SK-N-SH (cell line): Measurements from ENCODE around the gene MARCKSL1. TPM values are rescaled to one million over a fixed set of nuclear protein-coding genes. Genes with fewer than 3 reads are reported as not detected.
A peak's percentile ranks its signal among the peaks of the same experiment; 100 is the strongest.

ENCODE experiments used
- CTCF ChIA-PET: fragments of 300-600, 350-600 bp; formaldehyde crosslinking; extraction: SDS; loops from one replicate; lab custom pipeline; 2021; lab: Yijun Ruan, JAX
- POLR2A ChIA-PET: fragments of 350-600 bp; sonication (Branson Sonifier 250); formaldehyde crosslinking; extraction: SDS; loops from one replicate; lab custom pipeline; 2020; ENCODE audit warnings: antibody characterized with exemption, inconsistent platforms; lab: Yijun Ruan, JAX
- DNase-seq: peaks from one replicate; pipeline ENCODE4 v3.0.0; 2012
- H2AFZ ChIP-seq: fragments of 200-600 bp; sonication (generic); 2 replicates; pipeline ENCODE4 v1.8.1; 2016; ENCODE audit warnings: antibody characterized with exemption, mild to moderate bottlenecking, low read depth
- H3F3A ChIP-seq: fragments of 200-600 bp; sonication (generic); replicated peaks from 2 replicates; pipeline ENCODE3; 2016; ENCODE audit warnings: antibody characterized with exemption, mild to moderate bottlenecking; ENCODE audit not compliant: insufficient read depth
- H3K27ac ChIP-seq, 2 experiments: fragments of 200-500 bp in 1 of 2; fragments of 200-600 bp in 1 of 2; sonication (Bioruptor generic) in 1 of 2; sonication (generic), shearing (Covaris generic) in 1 of 2; 2 replicates each; pipeline versions ENCODE4 v1.5.1 to v1.6.1; 2014 to 2016; ENCODE audit warnings: low read depth in 2 of 2, inconsistent platforms in 1 of 2, low read length in 1 of 2, mild to moderate bottlenecking in 1 of 2, mixed read lengths in 1 of 2
- H3K27me3 ChIP-seq: fragments of 200-600 bp; sonication (generic), shearing (Covaris generic); 2 replicates; pipeline ENCODE4 v1.6.1; 2016; ENCODE audit warnings: mixed run types; ENCODE audit not compliant: insufficient read depth
- H3K36me3 ChIP-seq, 2 experiments: fragments of 200-500 bp in 1 of 2; fragments of 200-600 bp in 1 of 2; sonication (Bioruptor generic) in 1 of 2; sonication (generic) in 1 of 2; replicated peaks in 1 of 2; 2 replicates each; pipeline versions ENCODE3 to v1.5.1; 2014 to 2016; ENCODE audit warnings: low read length in 1 of 2, mild to moderate bottlenecking in 1 of 2; ENCODE audit not compliant: insufficient read depth in 2 of 2, control insufficient read depth in 1 of 2
- H3K4me1 ChIP-seq, 2 experiments: fragments of 200-500 bp in 1 of 2; fragments of 200-600 bp in 1 of 2; sonication (Bioruptor generic) in 1 of 2; sonication (generic), shearing (Covaris generic) in 1 of 2; 2 replicates each; pipeline versions ENCODE4 v1.5.1 to v1.6.1; 2014 to 2016; ENCODE audit warnings: low read depth in 1 of 2, low read length in 1 of 2, mixed run types in 1 of 2; ENCODE audit not compliant: insufficient read depth in 2 of 2, control insufficient read depth in 1 of 2
- H3K4me2 ChIP-seq: fragments of 200-600 bp; sonication (generic), shearing (Covaris generic); 2 replicates; pipeline ENCODE4 v1.6.1; 2017; ENCODE audit warnings: mixed run types
- H3K4me3 ChIP-seq, 2 experiments: fragments of 200-500 bp in 1 of 2; fragments of 200-600 bp in 1 of 2; sonication (Bioruptor generic) in 1 of 2; sonication (generic), shearing (Covaris generic) in 1 of 2; 2 replicates each; pipeline versions ENCODE4 v1.5.1 to v1.8.1; 2014 to 2016; ENCODE audit warnings: low read depth in 2 of 2, inconsistent platforms in 1 of 2, low read length in 1 of 2, mild to moderate bottlenecking in 1 of 2, mixed read lengths in 1 of 2, moderate library complexity in 1 of 2
- H3K79me2 ChIP-seq: fragments of 200-600 bp; sonication (generic); 2 replicates; pipeline ENCODE4 v1.8.1; 2017; ENCODE audit warnings: mild to moderate bottlenecking; ENCODE audit not compliant: insufficient read depth
- H3K9ac ChIP-seq: fragments of 200-600 bp; sonication (generic); 2 replicates; pipeline ENCODE4 v1.6.1; 2017; ENCODE audit warnings: mixed run types
- H3K9me2 ChIP-seq: fragments of 200-600 bp; sonication (generic); 2 replicates; pipeline ENCODE4 v1.6.1; 2017; ENCODE audit warnings: mixed run types
- H3K9me3 ChIP-seq: fragments of 200-600 bp; sonication (generic); 2 replicates; pipeline ENCODE4 v1.6.1; 2017; ENCODE audit warnings: mixed run types, mild to moderate bottlenecking, moderate library complexity
- H4K20me1 ChIP-seq: fragments of 200-600 bp; sonication (generic); 2 replicates; pipeline ENCODE4 v1.6.1; 2017; ENCODE audit warnings: mild to moderate bottlenecking, mixed run types; ENCODE audit not compliant: insufficient read depth
- CHD2 ChIP-seq: fragments of 150-350 bp; IDR thresholded peaks from 2 replicates; pipeline ENCODE4 v1.6.1; 2018; ENCODE audit warnings: low read length; ENCODE audit not compliant: partially characterized antibody
- CTCF ChIP-seq: fragments of 200-600 bp; sonication (generic); IDR thresholded peaks from 2 replicates; pipeline ENCODE4 v1.6.1; 2017; ENCODE audit warnings: antibody characterized with exemption, mild to moderate bottlenecking, moderate library complexity
- ELF1 ChIP-seq: IDR thresholded peaks from 2 replicates; pipeline ENCODE4 v1.4.0; 2012
- EP300 ChIP-seq, 2 experiments: IDR thresholded peaks; 2 replicates each; pipeline versions ENCODE4 v1.4.0 to v1.6.1; 2012; ENCODE audit warnings: borderline replicate concordance in 1 of 2, low read depth in 1 of 2, low read length in 1 of 2
- FOSL2 ChIP-seq: IDR thresholded peaks from 2 replicates; pipeline ENCODE4 v1.4.0; 2012; ENCODE audit warnings: low read depth, mild to moderate bottlenecking, moderate library complexity, borderline replicate concordance
- FOXJ3 ChIP-seq: sonication (generic); formaldehyde crosslinking; IDR thresholded peaks from 2 replicates; pipeline ENCODE4 v1.5.1; 2020; ENCODE audit warnings: mild to moderate bottlenecking, missing genetic modification reagents
- GATA2 ChIP-seq: sonication (generic); formaldehyde crosslinking; IDR thresholded peaks from 2 replicates; pipeline ENCODE4 v1.5.0; 2020; ENCODE audit warnings: mild to moderate bottlenecking, missing genetic modification reagents
- JUND ChIP-seq: IDR thresholded peaks from 2 replicates; pipeline ENCODE4 v1.4.0; 2012
- MEF2A ChIP-seq: IDR thresholded peaks from 2 replicates; pipeline ENCODE4 v1.4.0; 2012; ENCODE audit warnings: low read depth, borderline replicate concordance
- MXI1 ChIP-seq: IDR thresholded peaks from 2 replicates; pipeline ENCODE4 v1.6.1; 2012; ENCODE audit warnings: mild to moderate bottlenecking, low read depth, low read length, improper control_type of control experiment
- RXRA ChIP-seq: IDR thresholded peaks from 2 replicates; pipeline ENCODE4 v1.4.0; 2012; ENCODE audit warnings: low read depth, mild to moderate bottlenecking, borderline replicate concordance
- SIN3A ChIP-seq: IDR thresholded peaks from 2 replicates; pipeline ENCODE4 v1.6.1; 2012; ENCODE audit warnings: low read depth, mild to moderate bottlenecking, low read length, moderate library complexity, borderline replicate concordance
- SMC3 ChIP-seq: IDR thresholded peaks from 2 replicates; pipeline ENCODE4 v1.6.1; 2012; ENCODE audit warnings: low read depth, low read length, improper control_type of control experiment
- TEAD4 ChIP-seq: IDR thresholded peaks from 2 replicates; pipeline ENCODE4 v1.4.0; 2012; ENCODE audit warnings: mild to moderate bottlenecking, borderline replicate concordance; ENCODE audit not compliant: insufficient read depth
- WGBS: methylation state at CpG from one replicate; pipeline ENCODE4 v1.1.6; 2017; ENCODE audit warnings: low lambda C conversion rate; 5-methylcytosine and 5-hydroxymethylcytosine counted together
- polyA plus RNA-seq, 3 experiments: library from polyadenylated mRNA; depleted of rRNA; stranded (reverse); fragments of >200 nt; gene quantifications; 2 replicates each; pipeline ENCODE4 v1.2.3, GENCODE V29; 2012
- TF ChIP-seq, protein P1 (sequence below): IDR thresholded peaks from 2 replicates; pipeline ENCODE4; 2012
- TF ChIP-seq, protein P2 (sequence below): IDR thresholded peaks from 2 replicates; pipeline ENCODE4 v1.4.0; 2012; ENCODE audit warnings: low read depth, borderline replicate concordance
- TF ChIP-seq, protein P3 (sequence below): IDR thresholded peaks from 2 replicates; pipeline ENCODE4 v1.6.1; 2012; ENCODE audit warnings: mild to moderate bottlenecking, low read depth, low read length, moderate library complexity

MARCKSL1 gene
- polyA plus RNA-seq, 1 of the 3 experiments (the other 2 are of a cell fraction), result 275 TPM

GRCh38 chr1:32332290-32333079 is 3.5 kb downstream of the MARCKSL1 start:
- H3F3A ChIP-seq, result peaks cover 30% of the 10 kb centered on the region
- H3K4me3 ChIP-seq, result no peak overlapping the region
- peaks cover 39% of the 10 kb centered on the region for H4K20me1 ChIP-seq
- no peaks in the 10 kb centered on the region for H3K27me3 ChIP-seq
- peak overlapping the region in 1 of 2 experiments; percentile 28; a peak in 1 of 4 replicates for H3K27ac ChIP-seq
- no peak overlapping the region for H3K4me2 ChIP-seq
- H3K9ac ChIP-seq, result no peak overlapping the region
- H3K9me2 ChIP-seq, result no peaks in the 10 kb centered on the region
- POLR2A ChIA-PET, result interaction anchor here (0.6 to 1.8 kb wide), 7 partner anchors 11 to 116 kb away, joined by 3 to 7 read pairs (median 3); no protein-coding TSS in a partner anchor
- no peak overlapping the region for H2AFZ ChIP-seq
- CTCF ChIA-PET, result interaction anchor here (1.0 to 3.0 kb wide), 5 partner anchors 11 to 116 kb away, joined by 3 to 7 read pairs (median 4); no protein-coding TSS in a partner anchor
- H3K9me3 ChIP-seq, result no peaks in the 10 kb centered on the region
- TF ChIP-seq SMC3, result no peak
- no peak; the same call in 1 of the 2 replicates for TF ChIP-seq FOSL2
- no peak for TF ChIP-seq ELF1
- TF ChIP-seq CTCF, result no peak
- peaks cover 44% of the 10 kb centered on the region for H3K79me2 ChIP-seq
- WGBS, result 100% methylated on average over 3 of the region's 3 CpGs
- peaks cover 8 to 31% of the 10 kb centered on the region in 2 experiments; a peak in 3 of 4 replicates for H3K4me1 ChIP-seq
- DNase-seq, result no peak
- H3K36me3 ChIP-seq, result peaks cover 28 to 63% of the 10 kb centered on the region in 2 experiments

GRCh38 chr1:32331549-32331948 is 4.5 kb downstream of the MARCKSL1 start:
- Histone ChIP-seq H3F3A (peaks cover 30% of the 10 kb centered on the region), H3K9ac (no peak overlapping the region), H3K79me2 (peaks cover 44% of the 10 kb centered on the region), H2AFZ (no peak overlapping the region), H3K9me2 (no peaks in the 10 kb centered on the region), H3K4me3 (no peak overlapping the region), H4K20me1 (peaks cover 39% of the 10 kb centered on the region), H3K4me2 (no peak overlapping the region), H3K4me1 (peaks cover 8 to 27% of the 10 kb centered on the region in 2 experiments; a peak in 3 of 4 replicates), H3K9me3 (no peaks in the 10 kb centered on the region), H3K27me3 (no peaks in the 10 kb centered on the region), H3K27ac (no peak overlapping the region), H3K36me3 (peaks cover 31 to 70% of the 10 kb centered on the region in 2 experiments)
- WGBS, result 95% methylated on average over 12 of the region's 12 CpGs
- POLR2A ChIA-PET, result interaction anchor here (0.6 to 1.8 kb wide), 5 partner anchors 10 to 84 kb away, joined by 3 to 7 read pairs (median 4); no protein-coding TSS in a partner anchor
- CTCF ChIA-PET, result interaction anchor here (1.0 to 3.0 kb wide), 4 partner anchors 10 to 91 kb away, joined by 3 to 7 read pairs (median 4); no protein-coding TSS in a partner anchor
- no peak for DNase-seq
- TF ChIP-seq RXRA (no peak), JUND (no peak), ELF1 (no peak), FOXJ3 (no peak), SIN3A (no peak), MXI1 (no peak), MEF2A (no peak), EP300 (IDR thresholded peaks at IDR 0.05; ENCODE audit: borderline replicate concordance in 1 of 2, low read depth in 1 of 2, low read length in 1 of 2) (no peak), GATA2 (CRISPR knock-in tag) (no peak), CHD2 (no peak), TEAD4 (no peak), FOSL2 (no peak)
- TF ChIP-seq, protein P1, sequence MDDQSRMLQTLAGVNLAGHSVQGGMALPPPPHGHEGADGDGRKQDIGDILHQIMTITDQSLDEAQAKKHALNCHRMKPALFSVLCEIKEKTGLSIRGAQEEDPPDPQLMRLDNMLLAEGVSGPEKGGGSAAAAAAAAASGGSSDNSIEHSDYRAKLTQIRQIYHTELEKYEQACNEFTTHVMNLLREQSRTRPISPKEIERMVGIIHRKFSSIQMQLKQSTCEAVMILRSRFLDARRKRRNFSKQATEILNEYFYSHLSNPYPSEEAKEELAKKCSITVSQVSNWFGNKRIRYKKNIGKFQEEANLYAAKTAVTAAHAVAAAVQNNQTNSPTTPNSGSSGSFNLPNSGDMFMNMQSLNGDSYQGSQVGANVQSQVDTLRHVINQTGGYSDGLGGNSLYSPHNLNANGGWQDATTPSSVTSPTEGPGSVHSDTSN, result no peak
- TF ChIP-seq, protein P2, sequence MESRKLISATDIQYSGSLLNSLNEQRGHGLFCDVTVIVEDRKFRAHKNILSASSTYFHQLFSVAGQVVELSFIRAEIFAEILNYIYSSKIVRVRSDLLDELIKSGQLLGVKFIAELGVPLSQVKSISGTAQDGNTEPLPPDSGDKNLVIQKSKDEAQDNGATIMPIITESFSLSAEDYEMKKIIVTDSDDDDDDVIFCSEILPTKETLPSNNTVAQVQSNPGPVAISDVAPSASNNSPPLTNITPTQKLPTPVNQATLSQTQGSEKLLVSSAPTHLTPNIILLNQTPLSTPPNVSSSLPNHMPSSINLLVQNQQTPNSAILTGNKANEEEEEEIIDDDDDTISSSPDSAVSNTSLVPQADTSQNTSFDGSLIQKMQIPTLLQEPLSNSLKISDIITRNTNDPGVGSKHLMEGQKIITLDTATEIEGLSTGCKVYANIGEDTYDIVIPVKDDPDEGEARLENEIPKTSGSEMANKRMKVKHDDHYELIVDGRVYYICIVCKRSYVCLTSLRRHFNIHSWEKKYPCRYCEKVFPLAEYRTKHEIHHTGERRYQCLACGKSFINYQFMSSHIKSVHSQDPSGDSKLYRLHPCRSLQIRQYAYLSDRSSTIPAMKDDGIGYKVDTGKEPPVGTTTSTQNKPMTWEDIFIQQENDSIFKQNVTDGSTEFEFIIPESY, result no peak
- TF ChIP-seq, protein P3, sequence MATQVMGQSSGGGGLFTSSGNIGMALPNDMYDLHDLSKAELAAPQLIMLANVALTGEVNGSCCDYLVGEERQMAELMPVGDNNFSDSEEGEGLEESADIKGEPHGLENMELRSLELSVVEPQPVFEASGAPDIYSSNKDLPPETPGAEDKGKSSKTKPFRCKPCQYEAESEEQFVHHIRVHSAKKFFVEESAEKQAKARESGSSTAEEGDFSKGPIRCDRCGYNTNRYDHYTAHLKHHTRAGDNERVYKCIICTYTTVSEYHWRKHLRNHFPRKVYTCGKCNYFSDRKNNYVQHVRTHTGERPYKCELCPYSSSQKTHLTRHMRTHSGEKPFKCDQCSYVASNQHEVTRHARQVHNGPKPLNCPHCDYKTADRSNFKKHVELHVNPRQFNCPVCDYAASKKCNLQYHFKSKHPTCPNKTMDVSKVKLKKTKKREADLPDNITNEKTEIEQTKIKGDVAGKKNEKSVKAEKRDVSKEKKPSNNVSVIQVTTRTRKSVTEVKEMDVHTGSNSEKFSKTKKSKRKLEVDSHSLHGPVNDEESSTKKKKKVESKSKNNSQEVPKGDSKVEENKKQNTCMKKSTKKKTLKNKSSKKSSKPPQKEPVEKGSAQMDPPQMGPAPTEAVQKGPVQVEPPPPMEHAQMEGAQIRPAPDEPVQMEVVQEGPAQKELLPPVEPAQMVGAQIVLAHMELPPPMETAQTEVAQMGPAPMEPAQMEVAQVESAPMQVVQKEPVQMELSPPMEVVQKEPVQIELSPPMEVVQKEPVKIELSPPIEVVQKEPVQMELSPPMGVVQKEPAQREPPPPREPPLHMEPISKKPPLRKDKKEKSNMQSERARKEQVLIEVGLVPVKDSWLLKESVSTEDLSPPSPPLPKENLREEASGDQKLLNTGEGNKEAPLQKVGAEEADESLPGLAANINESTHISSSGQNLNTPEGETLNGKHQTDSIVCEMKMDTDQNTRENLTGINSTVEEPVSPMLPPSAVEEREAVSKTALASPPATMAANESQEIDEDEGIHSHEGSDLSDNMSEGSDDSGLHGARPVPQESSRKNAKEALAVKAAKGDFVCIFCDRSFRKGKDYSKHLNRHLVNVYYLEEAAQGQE, result no peak
